Vagina (tissue), 2 donors: ENCODE results near the gene OMA1.

Source experiments
- CTCF ChIP-seq, 3 experiments: fragments of 450-650 bp in 2 of 3; fragments of 200-600 bp in 1 of 3; sonication (generic) in 1 of 3; IDR thresholded peaks; one replicate each; pipeline ENCODE4 v1.5.1; 2017 to 2019; ENCODE audit warnings: antibody characterized with exemption in 3 of 3, mild to moderate bottlenecking in 2 of 3, moderate library complexity in 2 of 3
- POLR2A ChIP-seq, 2 donors: fragments of 450-650 bp; IDR thresholded peaks; one replicate each; pipeline ENCODE4 v1.6.1; 2017; ENCODE audit warnings: antibody characterized with exemption in 2 of 2, mild to moderate bottlenecking in 2 of 2, moderate library complexity in 2 of 2

GRCh38 chr1:58586271-58586670 lies 39.7 kb upstream of the OMA1 start:
- TF ChIP-seq CTCF (IDR thresholded peaks at IDR 0.05) (no peak), POLR2A (IDR thresholded peaks at IDR 0.05) (no peak)
